Suprapubic skin (tissue), 4 donors: ENCODE measurements around the gene UBE2L3. TPM values are rescaled to one million over a fixed set of nuclear protein-coding genes. Genes with fewer than 3 reads are reported as not detected.

Experiments used
- DNase-seq, 2 donors: peaks; one replicate each; pipeline ENCODE4 v3.0.0-alpha.2; 2019; ENCODE audit warnings: low spot score in 2 of 2
- H3K27ac ChIP-seq: fragments of 200-600 bp; sonication (generic); one replicate; pipeline ENCODE4 v1.5.1; 2019
- H3K27me3 ChIP-seq: fragments of 200-600 bp; sonication (generic); one replicate; pipeline ENCODE4 v1.5.1; 2019
- H3K36me3 ChIP-seq: fragments of 200-600 bp; sonication (generic); one replicate; pipeline ENCODE4 v1.5.1; 2019
- H3K4me1 ChIP-seq: fragments of 200-600 bp; sonication (generic); one replicate; pipeline ENCODE4 v1.5.1; 2019
- H3K4me3 ChIP-seq: fragments of 200-600 bp; sonication (generic); one replicate; pipeline ENCODE4 v1.5.1; 2019; ENCODE audit warnings: mild to moderate bottlenecking
- H3K9me3 ChIP-seq: fragments of 200-600 bp; sonication (generic); one replicate; pipeline ENCODE4 v1.5.1; 2019
- EP300 ChIP-seq: sonication (generic); formaldehyde crosslinking; IDR thresholded peaks from one replicate; pipeline ENCODE4 v1.6.1; 2017; ENCODE audit warnings: antibody characterized with exemption
- POLR2A ChIP-seq, 2 donors: fragments of 450-650 bp; IDR thresholded peaks; one replicate each; pipeline ENCODE4 v1.6.1; 2017; ENCODE audit warnings: antibody characterized with exemption in 2 of 2, mild to moderate bottlenecking in 2 of 2, moderate library complexity in 2 of 2
- POLR2AphosphoS5 ChIP-seq, 3 donors: sonication (generic); formaldehyde crosslinking; IDR thresholded peaks; one replicate each; pipeline ENCODE4 v1.6.1; 2017; ENCODE audit warnings: antibody characterized with exemption in 3 of 3
- WGBS: methylation state at CpG from one replicate; pipeline ENCODE4 v1.1.5; 2018; 5-methylcytosine and 5-hydroxymethylcytosine counted together
- total RNA-seq, 4 donors: library from RNA; depleted of rRNA; stranded (reverse); fragments of >200 nt; gene quantifications; one replicate each; pipeline ENCODE4 v1.1.0, GENCODE V29; 2016
- TF ChIP-seq, protein P1 (sequence below), 2 donors: fragments of 200-600 bp in 1 of 2; fragments of 450-650 bp in 1 of 2; sonication (generic) in 1 of 2; IDR thresholded peaks; one replicate each; pipeline ENCODE4 v1.5.1; 2016 to 2019; ENCODE audit warnings: antibody characterized with exemption in 2 of 2, mild to moderate bottlenecking in 1 of 2, moderate library complexity in 1 of 2

Gene UBE2L3
- total RNA-seq, 4 donors from 2014 or later = 28.6 to 52.2 (median 48.1) TPM

DNA sequence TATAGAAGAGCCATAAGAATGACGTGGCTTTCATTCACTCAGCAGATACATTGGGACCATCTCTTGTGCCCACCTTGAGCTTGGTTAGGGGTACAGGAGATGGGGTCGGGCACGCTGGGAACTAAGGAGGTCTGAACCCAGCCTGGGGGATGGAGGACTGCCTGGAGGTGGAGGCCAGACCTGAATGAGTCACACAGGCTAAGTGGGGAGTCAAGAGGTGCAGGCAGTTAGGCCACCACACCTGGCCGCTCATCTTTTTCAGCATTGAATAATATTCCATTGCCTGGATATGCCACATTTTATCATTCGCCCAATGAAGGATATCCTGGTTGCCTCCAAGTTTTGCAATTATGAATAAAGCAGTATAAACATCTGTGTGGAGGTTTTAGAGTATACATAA, 94.5 kb downstream of the UBE2L3 start:
- DNase-seq = no peak
- H3K9me3 ChIP-seq = no peaks in the 10 kb centered on the region
- H3K36me3 ChIP-seq = no peaks in the 10 kb centered on the region
- WGBS = 91% methylated on average over 5 of the region's 5 CpGs
- peaks cover 22% of the 10 kb centered on the region for H3K4me1 ChIP-seq
- H3K27ac ChIP-seq = no peak overlapping the region
- peaks cover 7% of the 10 kb centered on the region for H3K27me3 ChIP-seq
- TF ChIP-seq, protein P1, sequence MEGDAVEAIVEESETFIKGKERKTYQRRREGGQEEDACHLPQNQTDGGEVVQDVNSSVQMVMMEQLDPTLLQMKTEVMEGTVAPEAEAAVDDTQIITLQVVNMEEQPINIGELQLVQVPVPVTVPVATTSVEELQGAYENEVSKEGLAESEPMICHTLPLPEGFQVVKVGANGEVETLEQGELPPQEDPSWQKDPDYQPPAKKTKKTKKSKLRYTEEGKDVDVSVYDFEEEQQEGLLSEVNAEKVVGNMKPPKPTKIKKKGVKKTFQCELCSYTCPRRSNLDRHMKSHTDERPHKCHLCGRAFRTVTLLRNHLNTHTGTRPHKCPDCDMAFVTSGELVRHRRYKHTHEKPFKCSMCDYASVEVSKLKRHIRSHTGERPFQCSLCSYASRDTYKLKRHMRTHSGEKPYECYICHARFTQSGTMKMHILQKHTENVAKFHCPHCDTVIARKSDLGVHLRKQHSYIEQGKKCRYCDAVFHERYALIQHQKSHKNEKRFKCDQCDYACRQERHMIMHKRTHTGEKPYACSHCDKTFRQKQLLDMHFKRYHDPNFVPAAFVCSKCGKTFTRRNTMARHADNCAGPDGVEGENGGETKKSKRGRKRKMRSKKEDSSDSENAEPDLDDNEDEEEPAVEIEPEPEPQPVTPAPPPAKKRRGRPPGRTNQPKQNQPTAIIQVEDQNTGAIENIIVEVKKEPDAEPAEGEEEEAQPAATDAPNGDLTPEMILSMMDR (IDR thresholded peaks at IDR 0.05) = no peak
- TF ChIP-seq POLR2AphosphoS5 (IDR thresholded peaks at IDR 0.05) = no peak
- no peak for TF ChIP-seq POLR2A (IDR thresholded peaks at IDR 0.05)
- TF ChIP-seq EP300 = no peak
- no peak overlapping the region for H3K4me3 ChIP-seq

DNA sequence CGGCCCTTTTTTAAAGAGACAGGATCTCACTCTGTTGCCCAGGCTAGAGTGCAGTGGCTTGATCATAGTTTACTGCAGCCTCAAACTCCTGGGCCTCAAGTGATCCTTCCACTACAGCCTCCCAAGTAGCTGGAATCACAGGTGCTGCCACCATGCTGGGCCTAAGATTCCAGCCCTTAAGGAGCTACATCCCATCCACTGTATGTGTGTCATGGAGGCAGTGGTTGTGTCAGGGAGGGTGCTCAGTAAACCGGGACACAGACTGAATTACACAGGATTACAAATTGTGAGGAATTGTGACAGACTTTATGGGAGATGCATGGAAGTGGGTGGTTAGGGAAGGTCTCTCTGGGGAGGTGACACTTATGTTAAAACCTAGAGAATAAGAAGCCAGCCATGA, 96.2 kb downstream of the UBE2L3 start:
- Histone ChIP-seq H3K4me1 (peaks cover 8% of the 10 kb centered on the region), H3K4me3 (no peak overlapping the region), H3K27me3 (no peaks in the 10 kb centered on the region), H3K36me3 (no peaks in the 10 kb centered on the region), H3K9me3 (no peaks in the 10 kb centered on the region), H3K27ac (no peak overlapping the region)
- 96% methylated on average over 2 of the region's 2 CpGs for WGBS
- TF ChIP-seq, protein P1 (IDR thresholded peaks at IDR 0.05) = no peak
- no peak for TF ChIP-seq POLR2AphosphoS5 (IDR thresholded peaks at IDR 0.05)
- TF ChIP-seq EP300 = no peak
- TF ChIP-seq POLR2A (IDR thresholded peaks at IDR 0.05) = no peak
- DNase-seq = no peak

DNA sequence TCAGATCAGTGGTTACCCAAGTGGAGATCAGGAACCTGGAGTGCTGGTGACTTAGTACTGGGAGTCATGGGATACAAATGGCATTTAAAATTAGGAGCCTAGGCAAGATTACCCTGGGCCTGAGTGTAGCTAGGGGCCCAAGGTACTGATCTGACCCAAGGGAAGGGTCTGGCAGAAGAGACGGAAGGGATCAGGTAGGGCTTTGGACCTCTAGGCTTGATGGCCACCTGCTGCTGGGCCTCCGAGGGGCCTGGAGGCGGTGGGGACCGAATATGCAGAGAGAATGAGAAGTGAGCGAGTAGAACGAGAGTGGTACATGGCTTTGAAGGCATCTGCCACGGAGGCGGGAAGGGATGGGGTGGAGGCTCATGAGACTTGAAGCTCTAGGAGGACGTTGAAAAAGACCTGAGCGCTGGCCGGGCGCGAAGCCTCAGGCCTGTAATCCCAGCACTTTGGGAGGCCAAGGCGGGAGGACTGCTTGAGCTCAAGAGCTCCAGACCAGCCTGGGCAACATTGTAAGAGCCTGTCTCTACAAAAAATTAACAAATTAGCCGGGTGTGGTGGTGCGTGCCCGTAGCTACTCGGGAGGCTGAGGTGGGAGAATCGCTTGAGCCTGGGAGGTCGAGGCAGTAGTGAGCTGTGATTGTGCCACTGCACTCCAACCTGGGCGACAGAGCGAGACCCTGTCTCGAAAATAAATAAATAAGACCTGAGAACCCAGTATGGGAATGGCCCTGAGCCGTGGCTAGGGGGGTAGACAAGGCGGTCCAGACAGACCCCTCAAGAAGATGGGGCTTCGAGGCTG, 97.7 kb downstream of the UBE2L3 start:
- no peak for TF ChIP-seq POLR2AphosphoS5 (IDR thresholded peaks at IDR 0.05)
- TF ChIP-seq POLR2A (IDR thresholded peaks at IDR 0.05) = no peak
- TF ChIP-seq EP300 = no peak
- TF ChIP-seq, protein P1 (IDR thresholded peaks at IDR 0.05) = no peak
- H3K4me3 ChIP-seq = peak overlapping the region; percentile 78
- 76% methylated on average over 26 of the region's 26 CpGs for WGBS
- no peaks in the 10 kb centered on the region for H3K27me3 ChIP-seq
- no peaks in the 10 kb centered on the region for H3K36me3 ChIP-seq
- no peak for DNase-seq
- peaks cover 8% of the 10 kb centered on the region for H3K4me1 ChIP-seq
- peak overlapping the region; percentile 92 for H3K27ac ChIP-seq
- H3K9me3 ChIP-seq = no peaks in the 10 kb centered on the region

DNA sequence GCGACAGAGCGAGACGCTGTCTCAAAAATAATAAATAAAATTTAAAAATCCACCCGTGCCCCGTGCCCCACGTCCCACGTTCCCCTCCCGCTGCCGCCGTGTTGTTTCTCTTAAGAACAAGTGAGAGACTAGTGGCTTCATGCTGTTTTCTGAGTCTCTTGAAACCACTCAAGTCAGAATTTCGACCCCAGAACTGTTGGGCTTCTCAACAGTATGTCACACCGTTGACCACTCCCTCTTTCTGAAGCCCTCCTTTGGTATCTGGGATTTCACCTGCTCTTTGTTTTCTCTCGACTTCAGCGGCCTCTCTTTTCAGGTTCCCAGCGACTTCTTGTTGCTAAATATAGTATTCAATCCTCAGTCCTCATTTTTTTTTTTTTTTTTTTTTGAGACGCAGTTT, 99.3 kb downstream of the UBE2L3 start:
- TF ChIP-seq EP300 (no peak), POLR2AphosphoS5 (IDR thresholded peaks at IDR 0.05) (no peak), POLR2A (IDR thresholded peaks at IDR 0.05) (no peak)
- TF ChIP-seq, protein P1 (IDR thresholded peaks at IDR 0.05) = no peak
- H3K4me1 ChIP-seq = peaks cover 8% of the 10 kb centered on the region
- H3K4me3 ChIP-seq = peak overlapping the region; percentile 78
- H3K9me3 ChIP-seq = no peaks in the 10 kb centered on the region
- DNase-seq = no peak
- H3K27ac ChIP-seq = peak overlapping the region; percentile 92
- H3K36me3 ChIP-seq = peaks cover 15% of the 10 kb centered on the region
- WGBS = 39% methylated on average over 16 of the region's 16 CpGs
- H3K27me3 ChIP-seq = no peaks in the 10 kb centered on the region

DNA sequence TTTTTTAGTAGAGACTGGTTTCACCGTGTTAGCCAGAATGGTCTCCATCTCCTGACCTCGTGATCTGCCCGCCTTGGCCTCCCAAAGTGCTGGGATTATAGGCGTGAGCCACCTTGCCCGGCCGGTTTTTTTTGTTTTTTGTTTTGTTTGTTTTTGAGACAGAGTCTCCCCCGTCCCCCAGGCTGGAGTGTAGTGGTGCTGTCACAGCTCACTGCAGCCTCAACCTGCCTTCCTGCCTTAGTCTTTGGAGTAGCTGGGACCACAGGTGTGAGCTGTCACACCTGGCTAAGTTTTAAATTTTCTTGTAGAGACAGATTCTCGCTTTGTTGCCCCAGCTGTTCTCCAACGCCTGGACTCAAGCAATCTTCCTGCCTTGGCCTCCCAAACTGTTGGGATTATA, 101.5 kb downstream of the UBE2L3 start:
- Histone ChIP-seq H3K27ac (no peak overlapping the region), H3K36me3 (peaks cover 38% of the 10 kb centered on the region), H3K27me3 (no peaks in the 10 kb centered on the region), H3K4me1 (peaks cover 8% of the 10 kb centered on the region), H3K4me3 (no peak overlapping the region), H3K9me3 (no peaks in the 10 kb centered on the region)
- WGBS = 78% methylated on average over 9 of the region's 9 CpGs
- no peak for DNase-seq
- TF ChIP-seq POLR2AphosphoS5 (IDR thresholded peaks at IDR 0.05) = no peak
- TF ChIP-seq EP300 = no peak
